ENCODE measurements around the gene ACOX3.

ACOX3 gene

GRCh38 chr4:8349664-8350236 lies 90.8 kb downstream of the ACOX3 start:
- peak; percentile 56 for DNase-seq

DNA sequence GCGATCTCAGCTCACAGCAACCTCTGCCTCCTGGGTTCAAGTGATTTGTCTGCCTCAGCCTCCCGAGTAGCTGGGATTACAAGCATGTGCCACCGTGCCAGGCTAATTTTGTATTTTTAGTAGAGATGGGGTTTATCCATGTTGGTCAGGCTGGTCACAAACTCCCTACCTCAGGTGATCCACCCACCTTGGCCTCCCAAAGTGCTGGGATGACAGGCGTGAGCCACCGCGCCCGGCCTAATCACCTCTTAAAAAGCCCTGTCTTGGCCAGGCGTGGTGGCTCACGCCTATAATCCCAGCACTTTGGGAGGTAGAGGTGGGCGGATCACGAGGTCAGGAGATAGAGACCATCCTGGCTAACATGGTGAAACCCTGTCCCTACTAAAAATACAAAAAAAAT lies 91.3 kb downstream of the ACOX3 start:
- DNase-seq: peak; percentile 4

DNA sequence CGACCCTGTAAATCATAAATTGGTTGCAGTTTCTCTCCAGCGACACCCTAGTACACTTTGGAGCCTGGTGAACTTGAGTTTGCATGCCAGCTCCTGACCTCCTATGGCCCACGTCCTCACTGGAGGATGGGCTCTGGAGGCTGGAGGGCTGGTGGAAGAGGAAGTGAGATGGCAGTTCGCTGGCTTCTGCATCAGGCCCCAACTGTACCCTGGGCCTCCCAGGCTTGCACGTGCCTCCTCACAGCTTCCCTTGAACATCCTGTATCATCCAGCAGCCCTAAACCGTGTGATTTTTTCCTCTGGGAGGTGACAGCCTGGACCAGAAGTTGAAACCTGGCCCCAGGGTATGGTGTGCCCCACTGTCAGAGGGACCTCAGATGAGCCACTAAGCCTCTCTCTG lies 92.5 kb downstream of the ACOX3 start:
- DNase-seq: peak; percentile 32

DNA sequence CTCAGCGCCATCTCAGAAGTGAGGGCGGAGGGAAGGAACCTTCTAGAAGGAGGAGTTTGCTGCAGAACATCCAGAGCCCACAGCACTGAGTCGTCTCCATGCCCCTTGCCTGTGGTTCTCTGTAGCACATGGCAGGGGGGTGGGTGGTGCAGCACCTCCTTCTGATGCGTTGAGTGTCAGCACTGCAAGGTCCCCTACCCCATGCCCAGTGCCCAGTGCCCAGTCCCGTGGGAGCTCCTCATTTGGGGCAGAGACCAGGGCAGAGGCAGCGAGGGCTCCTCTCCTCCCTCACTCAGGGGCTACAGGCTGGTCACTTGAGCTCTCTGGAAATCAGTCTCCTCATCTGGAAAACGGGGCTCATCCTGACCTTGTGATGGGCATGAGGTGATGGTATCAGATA lies 92.9 kb downstream of the ACOX3 start:
- DNase-seq: no peak

- peak; percentile 52 for DNase-seq
Measured at GRCh38 chr4:8346838-8347605, 93.5 kb downstream of the ACOX3 start.

GRCh38 chr4:8345946-8346814 lies 94.3 kb downstream of the ACOX3 start:
- DNase-seq: peak; percentile 30

- DNase-seq: peak; percentile 47
Measured at GRCh38 chr4:8345053-8345945, 95.2 kb downstream of the ACOX3 start.

DNA sequence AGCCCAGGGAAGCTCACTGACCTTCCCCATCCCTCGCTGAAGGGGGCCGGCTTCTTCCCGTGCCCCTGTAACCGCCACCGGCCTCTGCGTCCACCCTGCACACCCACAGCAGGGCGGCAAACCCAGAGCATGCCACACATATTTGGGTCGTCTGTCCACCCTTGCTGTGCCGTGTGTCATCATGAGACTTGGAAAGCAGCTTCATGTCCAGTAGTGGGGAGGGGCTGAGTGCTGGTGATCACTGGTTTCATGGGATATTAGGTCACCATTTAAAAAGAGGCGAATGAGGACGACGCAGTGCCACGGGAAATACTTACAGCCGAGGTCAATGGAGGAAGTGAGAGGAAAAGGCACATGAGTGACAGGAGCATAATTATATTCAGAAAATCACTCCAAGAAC lies 96.1 kb downstream of the ACOX3 start:
- peak; percentile 54 for DNase-seq

DNA sequence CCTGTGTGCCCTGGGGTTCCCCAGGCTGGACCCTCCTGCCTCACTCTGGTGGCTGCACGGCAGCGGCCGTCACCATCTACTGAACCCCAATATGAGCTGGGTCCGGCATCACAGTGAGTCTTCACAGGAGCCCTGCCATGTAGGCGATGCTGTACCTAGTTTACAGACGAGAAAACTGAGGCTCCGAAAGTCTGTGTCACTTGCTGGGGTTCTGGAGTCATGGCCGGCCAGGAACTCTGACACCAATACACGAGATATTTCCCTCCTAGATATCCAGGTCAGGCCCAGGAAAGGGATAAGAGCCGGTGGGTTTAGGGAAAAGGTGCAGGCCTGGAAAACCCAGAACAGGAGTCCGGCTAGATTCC lies 96.6 kb downstream of the ACOX3 start:
- no peak for DNase-seq

GRCh38 chr4:8343262-8343966 lies 97.1 kb downstream of the ACOX3 start:
- peak; percentile 53 for DNase-seq

GRCh38 chr4:8342651-8343261 lies 97.8 kb downstream of the ACOX3 start:
- DNase-seq: peak; percentile 60

DNA sequence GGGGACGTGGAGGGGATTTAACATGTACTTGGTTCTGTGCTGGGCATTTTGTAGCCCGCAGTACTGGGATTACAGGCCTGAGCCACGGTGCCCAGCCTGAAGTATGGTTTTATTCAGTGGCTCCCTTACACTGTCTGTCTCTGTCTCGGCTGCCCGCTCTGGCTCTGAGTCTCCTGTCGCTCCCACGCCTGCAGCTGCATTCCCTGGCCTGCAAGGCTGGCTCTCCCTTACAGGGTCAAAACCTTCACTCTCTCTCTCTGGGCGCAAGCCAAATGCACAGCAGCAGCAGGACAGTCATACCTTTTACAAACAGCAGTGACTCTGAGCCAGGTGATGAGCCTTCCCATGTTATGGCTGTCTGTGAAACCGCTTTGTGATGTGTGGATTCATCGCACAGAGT lies 98.8 kb downstream of the ACOX3 start:
- peak; percentile 33 for DNase-seq

- DNase-seq: peak; percentile 24
Measured at GRCh38 chr4:8341281-8341680, 99.2 kb downstream of the ACOX3 start.

GRCh38 chr4:8340781-8341241 lies 99.7 kb downstream of the ACOX3 start:
- peak; percentile 40 for DNase-seq

GRCh38 chr4:8338351-8338961 lies 102.1 kb downstream of the ACOX3 start:
- no peak for DNase-seq

DNA sequence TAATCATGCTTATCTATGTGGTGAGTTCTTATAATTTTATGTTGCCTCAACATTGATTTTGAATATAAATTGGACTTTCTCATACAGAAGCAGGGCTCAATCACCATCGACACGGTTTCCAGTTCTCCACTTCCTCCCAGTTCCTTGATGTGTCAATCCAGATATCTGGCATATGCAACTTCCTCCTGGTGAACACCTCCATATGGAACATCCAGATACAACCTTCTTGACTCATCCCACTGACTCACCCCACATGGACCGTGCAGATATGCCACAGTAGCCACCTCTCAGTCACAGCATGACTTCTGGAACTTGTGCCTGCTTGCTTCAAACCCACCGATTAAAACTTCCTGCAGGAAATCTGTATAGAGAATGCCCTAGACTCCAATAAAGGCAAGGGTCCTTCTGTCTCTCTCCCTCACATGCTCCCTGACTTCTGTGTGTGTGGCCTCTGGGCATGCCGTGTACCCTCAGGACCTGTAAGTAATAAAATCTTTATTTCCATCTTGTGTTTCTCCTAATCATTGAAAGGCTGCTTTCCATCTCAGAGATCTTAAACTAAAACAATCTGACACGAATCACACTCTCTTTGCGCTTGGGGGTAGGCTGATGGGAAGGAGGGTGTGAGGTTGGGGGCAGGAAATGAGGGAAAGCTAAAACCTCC lies 104.0 kb downstream of the ACOX3 start:
- DNase-seq: peak; percentile 25

DNA sequence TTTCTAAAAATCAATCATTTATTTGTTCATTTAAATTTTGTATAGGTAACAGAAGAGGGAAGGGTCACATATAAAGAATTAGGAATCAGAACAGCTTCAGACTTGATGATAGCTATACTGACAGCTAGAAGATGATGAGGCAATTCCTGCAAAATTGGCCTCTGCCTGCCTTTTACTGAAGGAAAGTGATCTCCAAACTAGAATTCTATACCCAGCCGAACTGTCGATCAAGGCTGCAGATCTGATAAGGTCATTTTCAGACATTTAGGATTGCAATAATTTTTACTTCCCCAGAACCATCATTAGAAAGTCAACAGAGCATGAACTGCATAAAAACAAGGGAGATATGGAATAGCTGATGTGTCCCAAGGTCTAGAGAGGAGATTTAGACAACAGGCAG lies 104.7 kb downstream of the ACOX3 start:
- no peak for DNase-seq

DNA sequence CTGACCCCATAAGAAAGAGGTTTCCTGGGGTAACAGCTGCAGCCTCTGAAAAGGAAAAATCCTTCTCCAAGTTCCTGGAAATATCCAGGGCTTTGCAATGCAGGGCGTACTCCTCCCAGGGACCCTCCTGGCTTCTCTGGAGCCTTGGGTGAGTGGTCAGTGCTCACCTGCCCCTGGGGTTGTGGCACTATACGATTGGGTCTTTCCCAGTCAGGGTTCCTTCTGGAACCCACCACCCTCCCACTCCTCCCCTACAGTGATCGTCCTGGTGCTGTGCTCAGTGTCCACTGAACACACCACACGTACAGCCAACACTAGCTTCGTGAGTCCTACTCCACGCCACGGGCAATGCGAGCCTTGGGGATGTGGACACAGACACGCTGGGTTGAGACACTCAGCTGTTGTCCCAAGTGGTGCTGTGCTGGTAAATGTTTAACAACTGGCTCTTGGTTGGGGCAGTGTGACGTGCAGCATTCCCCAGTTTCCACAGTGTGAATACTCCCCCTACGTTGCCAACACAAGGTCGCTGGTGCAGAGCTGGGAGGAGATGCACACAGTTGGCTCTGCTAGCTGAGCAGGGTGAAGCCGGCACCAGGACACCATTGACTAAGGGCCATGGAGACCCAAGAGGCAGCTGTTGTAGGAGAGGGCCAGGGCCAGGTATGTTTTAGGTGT lies 105.6 kb downstream of the ACOX3 start:
- DNase-seq: peak; percentile 40

- DNase-seq: peak; percentile 27
Measured at GRCh38 chr4:8333726-8334460, 106.6 kb downstream of the ACOX3 start.

Data from islet precursor cell (in vitro differentiated cells).